T1000 (cell line): ENCODE measurements around the gene ANKRD63.

Experiments used
- DNase-seq: peaks from one replicate; lab custom pipeline; 2025; ENCODE audit warnings: mixed read lengths; lab: John Stamatoyannopoulos, UW

ANKRD63 gene

GRCh38 chr15:40282869-40283614 lies at the start of gene ANKRD63:
ANKRD63 (minus strand) TSS chr15:40283064; CDS start chr15:40282586, 478 bp downstream.
- DNase-seq, result no peak

GRCh38 chr15:40332113-40332781 lies 49.4 kb upstream of the ANKRD63 start:
- DNase-seq, result no peak

- DNase-seq, result no peak
These were observed 48.8 kb upstream of the ANKRD63 start for GRCh38 chr15:40331637-40332036.

GRCh38 chr15:40331026-40331425 lies 48.2 kb upstream of the ANKRD63 start:
- DNase-seq, result no peak

GRCh38 chr15:40330368-40330836 lies 47.5 kb upstream of the ANKRD63 start:
- DNase-seq, result no peak

GRCh38 chr15:40329804-40330203 lies 46.9 kb upstream of the ANKRD63 start:
- no peak for DNase-seq

- DNase-seq, result no peak
These were observed 45.9 kb upstream of the ANKRD63 start for GRCh38 chr15:40328751-40329150.

- DNase-seq, result no peak
These were observed 45.3 kb upstream of the ANKRD63 start for GRCh38 chr15:40328176-40328575.

GRCh38 chr15:40327457-40327856 lies 44.6 kb upstream of the ANKRD63 start:
- no peak for DNase-seq

GRCh38 chr15:40325700-40326099 lies 42.8 kb upstream of the ANKRD63 start:
- DNase-seq, result no peak

- DNase-seq, result no peak
These were observed 42.3 kb upstream of the ANKRD63 start for GRCh38 chr15:40325188-40325587.

- DNase-seq, result no peak
These were observed 41.4 kb upstream of the ANKRD63 start for GRCh38 chr15:40323953-40324937.

GRCh38 chr15:40323239-40323952 lies 40.5 kb upstream of the ANKRD63 start, which contains the start of gene INAFM2:
INAFM2 (plus strand) TSS chr15:40323692; CDS start chr15:40324056, 364 bp downstream.
- peak; percentile 79 for DNase-seq

GRCh38 chr15:40322531-40323238 lies 39.8 kb upstream of the ANKRD63 start:
- no peak for DNase-seq

- DNase-seq, result peak; percentile 10
These were observed 38.1 kb upstream of the ANKRD63 start for GRCh38 chr15:40320931-40321371.

GRCh38 chr15:40320409-40320808 lies 37.5 kb upstream of the ANKRD63 start:
- DNase-seq, result no peak

- DNase-seq, result no peak
These were observed 34.7 kb upstream of the ANKRD63 start for GRCh38 chr15:40317580-40317979.

GRCh38 chr15:40316931-40317330 lies 34.1 kb upstream of the ANKRD63 start:
- DNase-seq, result no peak

GRCh38 chr15:40314723-40315276 lies 31.9 kb upstream of the ANKRD63 start:
- DNase-seq, result no peak
